ENCODE data around the gene SPDYE8. TPM values are rescaled to one million over a fixed set of nuclear protein-coding genes. Genes with fewer than 3 reads are reported as not detected.
"Not testable (repeated sequence)": the region's sequence is repeated elsewhere in the genome, so short reads cannot be mapped to it uniquely, and the experiment has no call there.

Gene SPDYE8, protein sequence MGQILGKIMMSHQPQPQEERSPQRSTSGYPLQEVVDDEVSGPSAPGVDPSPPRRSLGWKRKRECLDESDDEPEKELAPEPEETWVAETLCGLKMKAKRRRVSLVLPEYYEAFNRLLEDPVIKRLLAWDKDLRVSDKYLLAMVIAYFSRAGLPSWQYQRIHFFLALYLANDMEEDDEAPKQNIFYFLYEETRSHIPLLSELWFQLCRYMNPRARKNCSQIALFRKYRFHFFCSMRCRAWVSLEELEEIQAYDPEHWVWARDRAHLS
- not detected for total RNA-seq

DNA sequence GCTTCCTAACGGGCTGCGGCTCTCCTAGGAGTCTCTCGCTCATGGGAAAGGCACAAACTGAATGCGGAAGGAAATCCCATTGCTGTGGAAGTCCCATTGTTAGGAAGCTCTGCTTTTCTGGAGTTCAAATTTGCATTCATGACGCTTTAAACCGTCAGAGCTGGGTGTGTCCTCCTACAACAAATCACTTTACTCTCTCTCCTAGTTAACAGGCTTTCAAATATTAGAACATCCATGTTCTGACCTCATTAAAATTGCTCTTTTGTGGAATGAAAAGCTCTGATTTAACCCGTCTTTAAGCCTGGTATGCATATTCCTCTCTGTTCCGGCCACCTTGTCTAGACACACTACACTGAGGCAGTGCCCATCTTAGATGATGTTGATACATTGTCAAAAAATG is at the start of gene SPDYE8:
Gene SPDYE8, minus strand, starts transcription at position 101 of the 400 bp plus-strand sequence. CDS start 1,800 bp downstream, outside the sequence.
- H3K36me3 Mint-ChIP-seq (ENCODE audit: low read depth); CTCF ChIA-PET; H3K4me1 Mint-ChIP-seq (ENCODE audit: low read depth); ATAC-seq; H3K4me3 Mint-ChIP-seq; POLR2A ChIA-PET; H3K27me3 Mint-ChIP-seq (ENCODE audit: low read depth); H3K9me3 Mint-ChIP-seq (ENCODE audit: insufficient read depth); H3K27ac Mint-ChIP-seq; DNase-seq: not testable (repeated sequence)

DNA sequence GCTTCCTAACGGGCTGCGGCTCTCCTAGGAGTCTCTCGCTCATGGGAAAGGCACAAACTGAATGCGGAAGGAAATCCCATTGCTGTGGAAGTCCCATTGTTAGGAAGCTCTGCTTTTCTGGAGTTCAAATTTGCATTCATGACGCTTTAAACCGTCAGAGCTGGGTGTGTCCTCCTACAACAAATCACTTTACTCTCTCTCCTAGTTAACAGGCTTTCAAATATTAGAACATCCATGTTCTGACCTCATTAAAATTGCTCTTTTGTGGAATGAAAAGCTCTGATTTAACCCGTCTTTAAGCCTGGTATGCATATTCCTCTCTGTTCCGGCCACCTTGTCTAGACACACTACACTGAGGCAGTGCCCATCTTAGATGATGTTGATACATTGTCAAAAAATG is 28.2 kb upstream of the SPDYE8 start, which contains the start of gene SPDYE11:
Gene SPDYE11, minus strand, starts transcription at position 101 of the 400 bp plus-strand sequence. CDS start 1,800 bp downstream, outside the sequence.
- H3K9me3 Mint-ChIP-seq (ENCODE audit: insufficient read depth); ATAC-seq; H3K4me3 Mint-ChIP-seq; CTCF ChIA-PET; POLR2A ChIA-PET; H3K27ac Mint-ChIP-seq; H3K36me3 Mint-ChIP-seq (ENCODE audit: low read depth); H3K4me1 Mint-ChIP-seq (ENCODE audit: low read depth); DNase-seq; H3K27me3 Mint-ChIP-seq (ENCODE audit: low read depth): not testable (repeated sequence)

DNA sequence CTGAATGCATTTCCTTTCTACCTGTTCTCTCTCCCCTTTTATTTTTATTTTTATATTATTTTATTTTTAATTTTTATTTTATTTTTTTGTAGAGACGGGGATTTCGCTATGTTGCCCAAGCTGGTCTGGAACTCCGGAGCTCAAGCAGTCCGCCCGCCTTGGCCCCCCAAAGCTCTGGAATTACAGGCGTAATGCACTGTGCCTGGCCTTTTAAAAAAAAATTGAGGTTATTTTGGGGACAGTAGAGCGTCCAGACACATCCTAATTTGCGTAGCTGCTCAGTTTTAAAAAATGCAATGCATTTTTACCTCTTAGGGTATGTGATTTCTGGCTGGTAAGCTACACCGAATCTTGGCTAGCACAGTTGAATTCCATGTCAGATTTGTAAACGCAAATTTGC is 23.1 kb downstream of the SPDYE8 start:
- POLR2A ChIA-PET; H3K36me3 Mint-ChIP-seq (ENCODE audit: low read depth); H3K27ac Mint-ChIP-seq; CTCF ChIA-PET; H3K9me3 Mint-ChIP-seq (ENCODE audit: insufficient read depth); ATAC-seq; H3K27me3 Mint-ChIP-seq (ENCODE audit: low read depth); H3K4me1 Mint-ChIP-seq (ENCODE audit: low read depth): not testable (repeated sequence)
- DNase-seq: peak; percentile 19
- H3K4me3 Mint-ChIP-seq: peak overlapping the region; percentile 61

DNA sequence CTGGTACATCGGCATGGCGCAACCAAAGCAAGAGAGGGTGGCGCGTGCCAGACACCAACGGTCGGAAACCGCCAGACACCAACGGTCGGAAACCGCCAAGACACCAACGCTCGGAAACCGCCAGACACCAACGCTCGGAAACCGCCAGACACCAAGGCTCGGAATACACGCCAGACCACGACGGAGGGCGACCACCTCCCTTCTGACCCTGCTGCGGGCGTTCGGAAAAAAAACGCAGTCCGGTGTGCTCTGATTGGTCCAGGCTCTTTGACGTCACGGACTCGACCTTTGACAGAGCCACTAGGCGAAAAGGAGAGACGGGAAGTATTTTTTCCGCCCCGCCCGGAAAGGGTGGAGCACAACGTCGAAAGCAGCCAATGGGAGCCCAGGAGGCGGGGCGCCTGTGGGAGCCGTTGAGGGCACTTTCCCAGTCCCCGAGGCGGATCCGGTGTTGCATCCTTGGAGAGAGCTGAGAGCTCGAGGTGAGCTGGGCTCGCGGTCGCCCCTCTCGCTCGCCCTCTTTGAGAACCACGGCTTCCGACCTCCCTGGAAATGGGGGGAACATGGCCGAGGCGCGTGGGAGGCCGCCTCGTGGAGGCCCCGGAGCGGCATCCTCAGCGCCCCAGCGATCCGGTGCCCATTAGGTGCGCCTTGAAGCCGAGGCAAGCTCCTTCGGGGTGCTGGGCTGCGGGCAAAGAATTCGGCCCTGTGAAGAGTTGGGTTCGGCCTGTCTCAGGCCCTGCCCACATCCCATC is 23.7 kb downstream of the SPDYE8 start:
- peak; percentile 91 for DNase-seq
- peak; percentile 86 for ATAC-seq
- CTCF ChIA-PET; H3K27me3 Mint-ChIP-seq (ENCODE audit: low read depth); H3K9me3 Mint-ChIP-seq (ENCODE audit: insufficient read depth); H3K36me3 Mint-ChIP-seq (ENCODE audit: low read depth); H3K4me1 Mint-ChIP-seq (ENCODE audit: low read depth); POLR2A ChIA-PET: not testable (repeated sequence)
- Mint-ChIP-seq H3K27ac (peak overlapping the region; percentile 97), H3K4me3 (peak overlapping the region; percentile 84)

DNA sequence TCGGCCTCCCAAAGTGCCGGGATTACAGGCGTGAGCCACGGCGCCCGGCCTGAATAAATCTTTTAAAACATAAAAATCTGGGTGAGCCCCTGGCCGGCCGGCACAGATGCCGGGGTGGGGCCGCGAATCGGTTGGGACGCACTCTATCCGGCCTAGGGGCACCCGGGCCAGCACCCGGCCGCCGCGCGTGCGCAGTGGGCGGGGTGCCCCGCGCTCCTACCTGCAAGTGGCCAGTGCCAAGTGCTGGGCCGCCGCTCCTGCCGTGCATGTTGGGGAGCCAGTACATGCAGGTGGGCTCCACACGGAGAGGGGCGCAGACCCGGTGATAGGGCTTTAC is 24.2 kb downstream of the SPDYE8 start:
- H3K4me1 Mint-ChIP-seq (ENCODE audit: low read depth); H3K27me3 Mint-ChIP-seq (ENCODE audit: low read depth); POLR2A ChIA-PET; H3K36me3 Mint-ChIP-seq (ENCODE audit: low read depth); CTCF ChIA-PET; H3K9me3 Mint-ChIP-seq (ENCODE audit: insufficient read depth): not testable (repeated sequence)
- Mint-ChIP-seq H3K27ac (peak overlapping the region; percentile 97), H3K4me3 (peak overlapping the region; percentile 84)
- DNase-seq: peak; percentile 79
- ATAC-seq: peak; percentile 89

DNA sequence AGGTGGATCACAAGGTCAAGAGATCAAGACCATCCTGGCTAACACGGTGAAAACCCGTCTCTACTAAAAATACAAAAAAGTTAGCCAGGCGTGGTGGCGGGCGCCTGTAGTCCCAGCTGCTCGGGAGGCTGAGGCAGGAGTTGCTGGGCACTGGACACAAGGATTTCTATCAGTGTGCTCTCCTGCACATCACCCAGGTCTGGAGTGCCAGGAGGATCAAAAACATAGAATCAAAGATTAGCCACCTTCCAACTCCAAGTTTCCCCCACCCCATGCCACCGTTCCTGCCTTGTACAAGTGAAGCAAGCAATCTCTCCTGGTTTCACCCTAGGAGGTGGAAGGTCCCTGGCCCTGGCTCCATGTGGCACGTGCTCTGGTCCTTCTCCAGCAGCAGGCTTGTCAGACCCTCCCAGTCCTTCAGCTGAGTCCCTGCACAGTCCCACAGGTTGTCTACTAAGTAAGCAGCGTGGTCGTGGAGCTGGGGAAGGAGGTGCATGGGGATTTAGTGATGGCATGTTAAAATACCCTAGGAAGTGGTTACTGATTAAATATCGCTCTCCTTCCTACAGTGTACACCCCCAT is 31.6 kb downstream of the SPDYE8 start:
- CTCF ChIA-PET; H3K4me3 Mint-ChIP-seq; H3K9me3 Mint-ChIP-seq (ENCODE audit: insufficient read depth); POLR2A ChIA-PET; H3K27ac Mint-ChIP-seq; H3K4me1 Mint-ChIP-seq (ENCODE audit: low read depth); DNase-seq; H3K27me3 Mint-ChIP-seq (ENCODE audit: low read depth); H3K36me3 Mint-ChIP-seq (ENCODE audit: low read depth); ATAC-seq: not testable (repeated sequence)

DNA sequence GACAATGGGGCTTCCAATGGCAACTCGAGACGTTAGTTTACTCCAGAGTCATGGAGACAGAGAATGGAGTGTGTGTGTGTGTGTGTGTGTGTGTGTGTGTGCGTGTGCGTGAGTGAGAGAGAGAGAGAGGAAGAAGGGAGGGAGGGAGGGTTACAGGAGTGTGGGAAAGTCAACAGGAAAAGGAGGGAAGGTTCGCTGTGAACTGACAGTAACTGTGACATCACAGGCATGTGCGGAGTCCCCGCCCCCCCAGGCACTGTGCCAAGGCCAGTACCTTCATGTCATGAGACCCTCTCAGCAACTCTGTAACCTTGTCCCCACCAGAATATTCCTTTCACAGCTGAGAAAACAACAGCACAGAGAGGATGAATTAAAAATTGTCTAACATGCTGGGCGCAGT is 32.1 kb downstream of the SPDYE8 start:
- H3K36me3 Mint-ChIP-seq (ENCODE audit: low read depth); ATAC-seq; CTCF ChIA-PET; H3K9me3 Mint-ChIP-seq (ENCODE audit: insufficient read depth); H3K4me1 Mint-ChIP-seq (ENCODE audit: low read depth); H3K4me3 Mint-ChIP-seq; H3K27ac Mint-ChIP-seq; H3K27me3 Mint-ChIP-seq (ENCODE audit: low read depth); DNase-seq; POLR2A ChIA-PET: not testable (repeated sequence)

DNA sequence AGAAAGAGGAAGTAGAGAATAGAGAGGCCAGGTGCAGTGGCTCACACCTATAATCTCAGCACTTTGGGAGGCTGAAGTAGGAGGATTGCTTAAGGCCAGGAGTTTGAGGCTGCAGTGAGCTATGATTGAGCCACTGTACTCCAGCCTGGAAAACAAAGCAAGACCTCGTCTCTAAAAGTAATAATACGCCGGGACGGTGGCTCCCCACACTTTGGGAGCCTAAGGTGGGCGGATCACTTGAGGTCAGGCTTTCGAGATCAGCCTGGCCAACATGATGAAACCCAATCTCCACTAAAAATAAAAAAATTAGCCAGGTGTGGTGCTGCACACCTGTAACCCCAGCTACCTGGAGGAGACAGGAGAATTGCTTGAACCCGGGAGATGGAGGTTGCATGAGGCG is 34.1 kb downstream of the SPDYE8 start:
- ATAC-seq; POLR2A ChIA-PET; CTCF ChIA-PET; DNase-seq; H3K27ac Mint-ChIP-seq; H3K36me3 Mint-ChIP-seq (ENCODE audit: low read depth); H3K4me1 Mint-ChIP-seq (ENCODE audit: low read depth); H3K4me3 Mint-ChIP-seq; H3K9me3 Mint-ChIP-seq (ENCODE audit: insufficient read depth); H3K27me3 Mint-ChIP-seq (ENCODE audit: low read depth): not testable (repeated sequence)

DNA sequence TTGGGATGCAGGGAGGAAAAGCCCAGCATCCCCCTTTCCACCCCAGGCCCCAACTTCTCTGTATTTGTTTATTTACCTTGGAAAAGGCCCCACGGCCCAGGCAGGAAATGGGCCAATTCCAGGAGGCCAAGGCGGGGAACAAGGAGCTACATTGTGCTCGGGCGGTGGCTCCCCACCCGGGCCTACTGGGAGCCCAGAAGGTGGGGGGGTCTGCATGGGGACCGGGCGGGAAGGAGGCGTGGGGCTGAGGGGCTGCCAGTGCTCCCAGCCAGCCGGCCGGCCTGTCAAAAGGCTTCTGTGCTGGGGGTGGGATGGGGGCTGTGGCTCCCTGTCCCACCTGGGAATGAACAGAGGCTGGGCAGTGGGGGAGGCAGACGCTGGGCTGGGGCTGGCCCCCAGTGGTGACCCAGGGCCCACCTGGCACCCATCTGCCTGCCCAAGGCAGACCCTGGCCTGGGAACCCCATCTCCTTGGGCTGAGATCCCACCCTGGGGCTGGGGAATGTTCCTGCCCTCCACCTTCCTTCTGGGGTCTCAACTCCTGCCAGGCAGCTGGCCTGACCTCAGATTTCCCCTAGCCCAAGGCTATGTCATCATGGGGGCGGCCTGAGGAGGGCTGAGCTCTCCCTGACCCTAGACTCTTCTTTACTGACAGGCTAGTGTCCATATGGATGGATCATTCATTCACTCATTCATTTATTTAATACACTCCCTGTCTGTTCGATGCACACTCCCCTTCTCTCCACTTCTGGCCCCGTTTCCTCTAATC is 39.2 kb downstream of the SPDYE8 start:
- DNase-seq; CTCF ChIA-PET; ATAC-seq; H3K27me3 Mint-ChIP-seq (ENCODE audit: low read depth); H3K36me3 Mint-ChIP-seq (ENCODE audit: low read depth); H3K27ac Mint-ChIP-seq; H3K4me1 Mint-ChIP-seq (ENCODE audit: low read depth); H3K9me3 Mint-ChIP-seq (ENCODE audit: insufficient read depth); POLR2A ChIA-PET; H3K4me3 Mint-ChIP-seq: not testable (repeated sequence)

DNA sequence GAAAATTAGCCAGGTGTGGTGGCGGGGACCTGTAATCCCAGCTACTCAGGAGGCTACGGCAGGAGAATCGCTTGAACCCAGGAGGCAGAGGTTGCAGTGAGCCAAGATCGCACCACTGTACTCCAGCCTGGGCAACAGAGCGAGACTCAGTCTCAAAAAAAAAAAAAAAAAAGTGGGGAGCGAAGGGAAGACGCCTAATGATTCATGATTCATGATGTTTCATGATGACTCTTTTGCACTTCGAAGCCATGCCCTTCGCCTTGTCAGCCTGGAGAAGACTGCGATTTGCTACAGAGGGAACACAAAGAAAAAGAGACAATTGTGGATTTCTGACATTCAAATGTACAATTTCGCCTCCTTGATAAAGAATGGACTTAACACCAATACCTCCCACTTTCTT is 47.5 kb downstream of the SPDYE8 start:
- POLR2A ChIA-PET; H3K4me3 Mint-ChIP-seq; H3K4me1 Mint-ChIP-seq (ENCODE audit: low read depth); H3K36me3 Mint-ChIP-seq (ENCODE audit: low read depth); H3K27ac Mint-ChIP-seq; CTCF ChIA-PET; DNase-seq; H3K9me3 Mint-ChIP-seq (ENCODE audit: insufficient read depth); ATAC-seq; H3K27me3 Mint-ChIP-seq (ENCODE audit: low read depth): not testable (repeated sequence)

DNA sequence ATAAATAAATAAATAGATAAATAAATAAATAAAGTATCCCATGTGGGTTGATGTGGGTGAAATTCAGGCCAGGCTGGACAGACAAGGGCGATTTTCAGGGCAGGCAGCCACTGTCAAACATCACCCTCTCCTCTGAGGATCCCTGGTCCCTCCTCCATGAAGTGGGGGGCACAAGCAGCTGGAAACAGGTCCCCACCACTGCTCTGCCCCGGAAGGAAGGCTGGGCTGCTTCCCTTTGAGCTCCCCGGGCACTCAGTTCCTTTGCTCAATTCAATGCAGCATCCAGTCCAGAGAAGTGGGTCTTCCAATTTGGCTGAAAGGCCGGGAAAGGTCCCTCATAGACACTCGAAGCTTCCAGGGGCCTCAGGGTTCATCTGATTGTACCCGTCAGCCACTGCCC is 49.2 kb downstream of the SPDYE8 start:
- DNase-seq; ATAC-seq; POLR2A ChIA-PET; H3K36me3 Mint-ChIP-seq (ENCODE audit: low read depth); H3K27me3 Mint-ChIP-seq (ENCODE audit: low read depth); H3K4me1 Mint-ChIP-seq (ENCODE audit: low read depth); CTCF ChIA-PET; H3K9me3 Mint-ChIP-seq (ENCODE audit: insufficient read depth); H3K27ac Mint-ChIP-seq; H3K4me3 Mint-ChIP-seq: not testable (repeated sequence)

DNA sequence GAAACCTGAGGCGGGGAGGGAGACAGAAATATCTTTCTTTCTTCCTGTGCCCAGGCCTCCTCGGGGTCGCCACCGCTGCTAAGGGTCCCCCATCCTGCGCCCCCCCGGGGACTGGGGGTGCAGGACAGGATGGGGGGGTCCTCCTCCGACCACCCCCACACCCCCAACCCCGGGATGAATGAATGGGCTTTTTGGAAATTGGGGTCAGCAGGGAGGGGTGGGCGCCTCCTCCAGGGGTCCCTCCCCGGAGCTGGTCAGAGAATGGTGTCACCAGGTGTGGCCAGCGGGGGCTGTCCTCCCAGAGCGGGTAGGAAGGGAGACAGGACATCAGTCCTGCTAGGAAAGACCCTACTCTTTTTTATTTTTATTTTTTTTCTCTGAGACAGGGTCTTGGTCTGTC is 53.1 kb downstream of the SPDYE8 start:
- DNase-seq; H3K27ac Mint-ChIP-seq; ATAC-seq; CTCF ChIA-PET; H3K27me3 Mint-ChIP-seq (ENCODE audit: low read depth); POLR2A ChIA-PET; H3K36me3 Mint-ChIP-seq (ENCODE audit: low read depth); H3K4me3 Mint-ChIP-seq; H3K9me3 Mint-ChIP-seq (ENCODE audit: insufficient read depth); H3K4me1 Mint-ChIP-seq (ENCODE audit: low read depth): not testable (repeated sequence)
